ENCODE data around the gene PLXNC1.

Gene PLXNC1

DNA sequence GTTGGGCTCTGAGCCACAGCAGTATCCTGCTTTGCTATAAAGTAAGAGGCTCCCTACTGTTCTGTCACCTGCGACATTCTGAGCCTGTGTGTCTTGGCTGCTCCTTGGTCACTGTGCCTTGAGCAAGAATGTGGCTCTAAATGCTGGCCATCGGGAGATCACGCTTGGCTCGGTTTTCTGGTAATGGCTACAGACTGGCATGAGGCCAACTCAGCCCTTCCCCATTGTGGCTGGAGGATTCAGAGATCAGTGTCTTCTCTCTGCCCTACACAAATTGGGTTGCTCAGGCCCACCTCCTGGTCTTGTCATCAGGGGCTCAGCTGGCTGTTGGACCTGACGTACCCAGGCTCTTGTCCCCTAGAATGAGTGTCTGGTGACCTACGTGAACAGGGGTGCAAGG lies 94.5 kb downstream of the PLXNC1 start:
- no peak for DNase-seq (ENCODE audit: low spot score)

DNA sequence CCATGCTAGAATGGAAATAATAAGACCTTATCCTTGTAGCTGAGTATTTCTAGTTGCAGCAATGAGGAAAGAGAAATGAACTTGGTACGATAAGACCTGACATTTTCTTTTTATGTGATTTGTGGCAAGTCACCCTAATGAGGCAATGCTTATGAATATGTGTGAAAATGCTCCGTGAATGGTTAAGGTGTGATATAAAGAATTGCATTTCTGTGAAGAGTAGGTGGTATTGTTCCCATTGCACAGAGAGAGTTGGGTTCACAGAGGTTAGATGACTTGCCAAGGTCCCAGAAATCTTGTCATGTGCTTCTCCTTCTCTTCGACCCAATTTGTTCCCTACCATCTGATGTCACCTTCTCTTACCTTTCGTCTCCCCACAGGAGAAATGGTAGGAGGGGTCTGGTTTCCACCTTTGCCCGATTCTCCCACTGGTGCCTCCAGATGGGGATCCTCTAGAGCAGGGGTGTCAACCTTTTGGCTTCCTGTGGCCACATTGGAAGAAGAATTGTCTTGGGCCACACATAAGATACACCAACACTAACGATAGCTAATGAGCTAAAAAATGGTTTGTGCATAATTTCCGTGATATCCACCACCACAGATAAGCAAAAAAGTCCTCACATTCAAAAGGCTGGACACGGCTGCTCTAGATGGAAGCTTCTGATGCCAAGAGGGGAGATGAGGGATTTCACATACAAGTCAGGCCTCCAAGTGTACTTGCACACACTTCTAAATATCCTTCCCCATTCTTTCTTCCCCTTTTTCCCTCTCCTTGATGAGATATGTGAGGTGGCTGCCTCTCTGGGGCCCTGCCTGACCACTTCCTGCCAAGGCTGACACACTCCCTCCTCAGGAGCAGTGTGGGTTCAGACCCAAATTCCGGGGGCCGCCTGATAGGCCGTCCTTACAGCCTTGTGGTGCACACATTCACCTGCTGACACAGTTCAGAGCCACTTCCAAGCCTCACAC lies 96.1 kb downstream of the PLXNC1 start:
- DNase-seq (ENCODE audit: low spot score) = no peak

- no peak for DNase-seq (ENCODE audit: low spot score)
These were observed 97.4 kb downstream of the PLXNC1 start for GRCh38 chr12:94245631-94246383.

GRCh38 chr12:94247246-94247645 lies 98.9 kb downstream of the PLXNC1 start:
- DNase-seq (ENCODE audit: low spot score) = no peak

DNA sequence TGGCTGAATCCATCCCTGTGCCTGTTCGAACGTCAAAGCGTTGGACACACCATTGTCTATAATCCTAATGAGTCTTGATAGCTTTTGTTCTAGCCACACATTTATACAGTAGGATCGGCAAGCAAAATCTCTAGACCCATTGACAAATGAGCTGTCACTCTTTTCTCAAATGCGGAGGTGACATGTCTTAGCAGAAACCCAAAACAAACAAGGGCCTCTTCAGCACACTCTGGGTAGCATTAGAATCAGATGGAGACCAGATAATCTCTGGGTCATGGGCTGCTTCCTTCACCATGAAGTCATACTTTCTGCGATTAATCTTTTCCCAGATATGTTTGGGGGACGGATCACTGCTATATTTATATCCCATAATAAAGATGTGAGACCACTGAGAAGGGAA lies 100.2 kb downstream of the PLXNC1 start:
- no peak for DNase-seq (ENCODE audit: low spot score)

GRCh38 chr12:94250130-94250529 lies 101.8 kb downstream of the PLXNC1 start:
- DNase-seq (ENCODE audit: low spot score) = no peak

GRCh38 chr12:94254270-94254669 lies 105.9 kb downstream of the PLXNC1 start:
- DNase-seq (ENCODE audit: low spot score) = no peak

- no peak for DNase-seq (ENCODE audit: low spot score)
These were observed 106.6 kb downstream of the PLXNC1 start for GRCh38 chr12:94255006-94255405.

GRCh38 chr12:94255428-94255827 lies 107.1 kb downstream of the PLXNC1 start:
- DNase-seq (ENCODE audit: low spot score) = no peak

DNA sequence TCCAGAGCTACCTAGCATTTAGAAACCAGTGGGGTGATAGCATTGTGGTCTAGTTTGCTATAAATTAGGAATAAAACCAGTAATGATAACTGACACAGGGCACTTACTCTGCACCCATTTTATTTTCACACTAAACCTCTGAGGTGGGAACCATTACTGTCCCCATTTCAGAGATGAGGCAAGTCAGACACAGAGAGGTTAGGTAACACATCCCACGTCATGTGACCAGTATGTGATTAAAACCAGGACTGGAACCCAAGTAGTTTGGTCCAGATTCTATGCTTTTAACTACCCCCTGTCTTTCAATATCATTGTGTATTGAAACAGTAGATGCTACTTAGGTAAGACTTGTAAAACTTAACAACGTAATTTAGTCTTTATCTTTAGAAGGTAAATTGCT lies 110.2 kb downstream of the PLXNC1 start:
- no peak for DNase-seq (ENCODE audit: low spot score)

GRCh38 chr12:94260017-94260416 lies 111.6 kb downstream of the PLXNC1 start:
- DNase-seq (ENCODE audit: low spot score) = no peak

DNA sequence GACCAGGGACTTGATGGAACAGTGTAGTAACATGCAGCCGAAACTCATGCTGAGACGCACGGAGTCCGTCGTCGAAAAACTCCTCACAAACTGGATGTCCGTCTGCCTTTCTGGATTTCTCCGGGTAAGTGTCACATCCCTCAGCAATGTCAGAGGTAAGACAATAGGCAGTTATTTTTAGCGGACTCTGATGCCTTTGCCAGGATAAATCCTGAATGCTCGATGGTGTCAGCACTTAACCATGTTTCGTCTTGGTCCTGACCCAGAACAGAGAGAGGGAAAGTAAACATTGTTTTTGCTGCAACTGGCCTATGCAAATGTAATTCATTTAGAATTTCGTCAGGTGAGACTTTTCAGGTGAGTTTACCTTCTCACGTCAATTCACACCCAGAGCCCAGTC lies 112.3 kb downstream of the PLXNC1 start:
- DNase-seq (ENCODE audit: low spot score) = no peak

- DNase-seq (ENCODE audit: low spot score) = peak; percentile 25
These were observed 112.7 kb downstream of the PLXNC1 start for GRCh38 chr12:94261119-94261518.

GRCh38 chr12:94261786-94262185 lies 113.4 kb downstream of the PLXNC1 start:
- DNase-seq (ENCODE audit: low spot score) = no peak

DNA sequence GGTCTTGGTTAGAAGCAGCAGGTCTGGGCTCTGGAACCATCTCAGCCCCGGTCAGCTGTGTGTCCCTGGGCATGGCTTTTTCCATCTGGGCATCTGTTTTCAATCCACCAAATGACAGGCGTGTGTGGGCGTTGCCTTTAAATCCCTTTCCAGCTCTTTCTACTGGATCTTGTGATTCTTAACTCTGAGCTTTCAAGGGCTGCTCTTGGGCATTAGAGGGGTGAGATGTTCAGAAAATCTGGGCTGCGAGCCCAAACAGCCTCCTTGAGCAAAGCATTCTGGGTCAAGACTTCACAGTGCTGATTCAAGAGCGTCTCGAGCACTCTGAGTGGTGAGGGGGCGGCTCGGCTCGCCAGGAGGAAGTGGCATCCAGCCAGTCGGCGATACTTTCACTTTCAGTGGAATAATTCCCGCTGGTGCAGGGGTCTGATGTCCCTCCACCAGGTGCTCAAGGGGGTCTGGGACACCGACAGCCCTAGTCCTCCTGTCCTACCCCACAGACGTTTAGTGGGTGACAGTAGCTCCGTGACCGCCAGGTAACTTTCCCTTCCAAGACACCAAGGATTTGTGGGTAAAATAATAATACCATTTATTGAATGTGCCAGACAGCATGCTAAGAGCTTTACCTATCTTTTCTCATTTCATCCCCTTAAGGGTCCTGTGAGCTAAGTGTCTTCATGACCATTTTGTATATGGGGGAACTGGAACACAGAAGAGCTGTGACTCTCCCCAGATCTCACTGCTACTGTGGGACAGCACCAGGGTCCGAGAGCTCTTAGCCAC lies 114.0 kb downstream of the PLXNC1 start:
- peak; percentile 84 for DNase-seq (ENCODE audit: low spot score)

GRCh38 chr12:94263011-94263811 lies 114.8 kb downstream of the PLXNC1 start:
- DNase-seq (ENCODE audit: low spot score) = peak; percentile 59

GRCh38 chr12:94263905-94264561 lies 115.7 kb downstream of the PLXNC1 start:
- DNase-seq (ENCODE audit: low spot score) = peak; percentile 84

DNA sequence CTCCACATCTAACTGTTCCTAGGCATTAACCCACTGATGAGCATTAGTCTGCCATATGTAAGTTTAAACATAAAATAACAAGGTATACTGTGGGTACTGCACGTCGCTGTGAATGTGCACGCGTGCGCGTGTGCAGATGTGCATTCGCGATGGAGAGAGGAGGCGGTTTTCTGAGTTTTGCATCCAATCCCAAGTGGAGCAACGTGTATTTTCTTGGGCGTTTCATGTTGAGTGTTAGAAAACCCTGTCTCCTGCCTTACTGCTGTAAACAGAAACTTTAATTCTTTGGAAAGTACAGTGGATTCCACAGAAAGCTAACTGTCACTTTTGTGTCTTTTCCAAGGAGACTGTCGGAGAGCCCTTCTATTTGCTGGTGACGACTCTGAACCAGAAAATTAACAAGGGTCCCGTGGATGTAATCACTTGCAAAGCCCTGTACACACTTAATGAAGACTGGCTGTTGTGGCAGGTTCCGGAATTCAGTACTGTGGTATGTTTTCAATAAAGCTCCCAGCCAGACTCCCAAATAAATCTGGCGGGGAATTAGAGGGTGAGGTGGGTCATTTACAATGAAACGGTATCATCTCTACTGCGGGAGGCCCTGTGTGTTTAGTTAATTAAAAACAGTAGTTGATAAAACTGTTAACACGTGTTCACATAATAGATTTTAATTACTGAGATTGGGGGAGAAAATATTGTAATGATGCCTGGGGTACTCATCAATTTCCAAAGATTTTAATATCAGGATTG lies 116.5 kb downstream of the PLXNC1 start:
- DNase-seq (ENCODE audit: low spot score) = no peak

DNA sequence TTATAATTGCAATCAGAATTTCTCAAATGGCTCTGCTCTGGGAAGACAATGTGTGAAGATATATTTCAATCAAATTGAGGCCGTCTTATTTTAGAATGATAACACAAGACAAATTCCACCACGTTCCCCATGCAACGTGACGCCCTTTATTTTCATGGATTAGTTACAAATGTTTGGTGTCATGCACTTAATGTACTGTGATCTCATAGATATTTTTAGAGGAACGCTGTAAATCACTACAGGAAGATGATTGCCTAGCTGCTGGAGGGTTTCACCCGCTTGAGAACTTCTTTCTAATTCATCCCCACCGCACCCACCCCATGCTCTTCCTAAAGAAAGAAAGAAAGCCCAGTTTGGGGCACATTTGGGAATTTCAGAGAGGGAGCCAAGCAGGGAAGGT lies 117.2 kb downstream of the PLXNC1 start:
- no peak for DNase-seq (ENCODE audit: low spot score)

Measured in left forelimb (tissue), 1 donor.